ENCODE results near the gene DUSP1.

GRCh38 chr5:172768573-172769341 is 2.2 kb downstream of the DUSP1 start:
- TF ChIP-seq CTCF (IDR thresholded peaks at IDR 0.05; ENCODE audit: poor library complexity, severe bottlenecking) (no peak), SMC3 (conservative IDR thresholded peaks at IDR 0.05; ENCODE audit: poor library complexity) (no peak), EZH2 (IDR thresholded peaks at IDR 0.05; ENCODE audit: borderline replicate concordance, insufficient read depth, low read length, poor library complexity, severe bottlenecking) (no peak)

All from neural cell (in vitro differentiated cells).